Stomach (tissue), 9 donors: ENCODE data around the gene PRR5. TPM values are rescaled to one million over a fixed set of nuclear protein-coding genes. Genes with fewer than 3 reads are reported as not detected.
A peak's percentile ranks its signal among the peaks of the same experiment; 100 is the strongest.

Experiments used
- DNase-seq, 2 donors: peaks; one replicate each; pipeline versions ENCODE4 v3.0.0 to v3.0.0-alpha.2; 2013 to 2019
- H3K27ac ChIP-seq, 5 donors: fragments of 200-600 bp in 4 of 5; sonication (generic) in 4 of 5; one replicate each; pipeline ENCODE4 v1.5.1; 2013 to 2019; ENCODE audit warnings: mild to moderate bottlenecking in 1 of 5, moderate library complexity in 1 of 5
- H3K27me3 ChIP-seq, 3 donors: fragments of 200-600 bp; sonication (generic); one replicate each; pipeline ENCODE4 v1.5.1; 2017 to 2019; ENCODE audit warnings: mixed run types in 1 of 3
- H3K36me3 ChIP-seq, 4 donors: fragments of 200-600 bp; sonication (generic); 1 replicate in 3 of 4; 2 replicates in 1 of 4; pipeline ENCODE4 v1.5.1; 2016 to 2019
- H3K4me1 ChIP-seq, 4 donors: fragments of 200-600 bp; sonication (generic); one replicate each; pipeline ENCODE4 v1.5.1; 2016 to 2019
- H3K4me3 ChIP-seq, 4 donors: fragments of 200-600 bp; sonication (generic) in 3 of 4; one replicate each; pipeline ENCODE4 v1.5.1; 2016 to 2019; ENCODE audit warnings: mild to moderate bottlenecking in 1 of 4
- H3K9me3 ChIP-seq, 4 donors: fragments of 200-600 bp; sonication (generic); one replicate each; pipeline ENCODE4 v1.5.1; 2016 to 2019
- CTCF ChIP-seq, 7 experiments: fragments of 450-650 bp in 4 of 7; fragments of 200-600 bp in 3 of 7; sonication (generic) in 3 of 7; IDR thresholded peaks; one replicate each; pipeline ENCODE4 v1.5.1; 2016 to 2019; ENCODE audit warnings: antibody characterized with exemption in 7 of 7, control low read depth in 2 of 7, mild to moderate bottlenecking in 1 of 7
- EP300 ChIP-seq: sonication (generic); formaldehyde crosslinking; IDR thresholded peaks from one replicate; pipeline ENCODE4 v1.6.1; 2017; ENCODE audit warnings: antibody characterized with exemption
- POLR2A ChIP-seq, 4 donors: fragments of 450-650 bp; IDR thresholded peaks; one replicate each; pipeline ENCODE4 v1.6.1; 2016; ENCODE audit warnings: antibody characterized with exemption in 4 of 4, control low read depth in 2 of 4, mild to moderate bottlenecking in 1 of 4, moderate library complexity in 1 of 4
- POLR2AphosphoS5 ChIP-seq, 3 donors: sonication (generic); formaldehyde crosslinking; IDR thresholded peaks; one replicate each; pipeline ENCODE4 v1.6.1; 2016; ENCODE audit warnings: antibody characterized with exemption in 3 of 3
- WGBS, 5 donors: extraction: QIAGEN DNeasy Blood & Tissue Kit in 3 of 5; methylation state at CpG; one replicate each; pipeline versions ENCODE4 v1.1.5 to v1.1.7; 2013 to 2018; 5-methylcytosine and 5-hydroxymethylcytosine counted together
- intact Hi-C: fragments of 100-400 bp; cut with DNase I; formaldehyde crosslinking; loops from one replicate; pipeline ENCODE4 v1.15.1; 2023; ENCODE audit warnings: low total_unique reads
- polyA plus RNA-seq, 3 donors: library from polyadenylated mRNA; stranded (reverse); fragments of 200-250 nt; gene quantifications; one replicate each; pipeline ENCODE4 v1.2.3, GENCODE V29; 2013
- total RNA-seq, 5 donors: library from RNA; depleted of rRNA; stranded (reverse); fragments of >200 nt; gene quantifications; one replicate each; pipeline versions ENCODE4 v1.1.0 to v1.2.3, GENCODE V29; 2014 to 2016
- donor health status: healthy with polysubstance abuse.
- donor health status: Bipolar disorder and iron deficiency.
- donor health status: healthy.

PRR5 gene
- total and polyA plus RNA-seq, 8 donors: 8.3 to 36.5 (median 17.9) TPM; not detected in 1

GRCh38 chr22:44701187-44701790 lies 715 bp upstream of the PRR5 start:
- Histone ChIP-seq H3K4me3 (peak overlapping the region; percentile 22 to 83 (median 54)), H3K9me3 (no peaks in the 10 kb centered on the region), H3K27ac (peak overlapping the region; percentile 0 to 85 (median 41)), H3K36me3 (no peaks in the 10 kb centered on the region), H3K27me3 (peaks cover 0 to 26% (median 0%) of the 10 kb centered on the region in 3 donors), H3K4me1 (peaks cover 21 to 51% (median 35%) of the 10 kb centered on the region in 4 donors)
- no peak for TF ChIP-seq POLR2A (IDR thresholded peaks at IDR 0.05)
- TF ChIP-seq EP300: no peak
- DNase-seq: no peak
- intact Hi-C loops: no loop called here
- 73 to 92% (median 83%) methylated on average over 5 of the region's 5 CpGs for WGBS, 5 donors

DNA sequence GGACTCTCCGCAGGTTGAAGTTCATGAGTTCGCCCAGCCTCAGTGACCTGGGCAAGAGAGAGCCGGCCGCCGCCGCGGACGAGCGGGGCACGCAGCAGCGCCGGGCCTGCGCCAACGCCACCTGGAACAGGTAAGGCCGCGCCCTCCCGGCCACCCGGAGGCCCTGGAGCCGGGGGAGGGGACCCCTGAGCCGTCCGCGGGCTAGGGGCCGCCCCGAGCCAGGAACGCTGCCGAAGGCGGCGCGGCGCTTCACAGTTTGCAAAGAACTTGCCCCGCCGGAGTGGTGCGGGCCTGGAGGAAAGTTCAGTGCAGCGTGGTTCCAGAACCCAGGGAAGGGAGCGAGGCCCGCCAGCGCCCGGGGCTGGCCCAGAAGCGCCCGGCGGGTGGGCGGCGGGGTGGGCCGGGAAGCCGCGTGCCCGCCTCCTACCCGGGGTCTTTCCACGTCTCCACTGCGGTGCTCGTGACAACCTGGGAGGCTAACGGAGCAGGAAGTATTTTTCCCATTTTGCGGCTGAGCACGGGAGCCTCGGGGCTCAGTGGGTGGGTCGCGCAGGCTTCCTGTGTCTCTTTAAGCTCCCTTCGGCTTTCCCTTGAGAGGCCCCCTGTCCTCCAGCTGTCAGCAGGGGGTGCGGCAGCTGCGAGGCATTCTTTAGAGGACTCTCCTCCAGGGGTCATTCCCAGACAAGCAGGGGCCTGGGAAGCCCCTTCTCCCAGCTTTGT lies 635 bp downstream of the PRR5 start:
- Histone ChIP-seq H3K36me3 (no peaks in the 10 kb centered on the region), H3K27me3 (peaks cover 0 to 24% (median 0%) of the 10 kb centered on the region in 3 donors), H3K4me1 (peaks cover 21 to 44% (median 30%) of the 10 kb centered on the region in 4 donors), H3K4me3 (peak overlapping the region; percentile 59 to 83 (median 74)), H3K27ac (peak overlapping the region; percentile 52 to 85 (median 62)), H3K9me3 (no peaks in the 10 kb centered on the region)
- TF ChIP-seq POLR2AphosphoS5 (IDR thresholded peaks at IDR 0.05) (no peak), EP300 (no peak), POLR2A (IDR thresholded peaks at IDR 0.05) (no peak), CTCF (IDR thresholded peaks at IDR 0.05) (no peak)
- intact Hi-C loops: no loop called here
- peak; percentile 40 to 86 for DNase-seq
- 1 to 3% (median 1%) methylated on average over 40 to 60 of the region's 60 CpGs for WGBS, 5 donors

DNA sequence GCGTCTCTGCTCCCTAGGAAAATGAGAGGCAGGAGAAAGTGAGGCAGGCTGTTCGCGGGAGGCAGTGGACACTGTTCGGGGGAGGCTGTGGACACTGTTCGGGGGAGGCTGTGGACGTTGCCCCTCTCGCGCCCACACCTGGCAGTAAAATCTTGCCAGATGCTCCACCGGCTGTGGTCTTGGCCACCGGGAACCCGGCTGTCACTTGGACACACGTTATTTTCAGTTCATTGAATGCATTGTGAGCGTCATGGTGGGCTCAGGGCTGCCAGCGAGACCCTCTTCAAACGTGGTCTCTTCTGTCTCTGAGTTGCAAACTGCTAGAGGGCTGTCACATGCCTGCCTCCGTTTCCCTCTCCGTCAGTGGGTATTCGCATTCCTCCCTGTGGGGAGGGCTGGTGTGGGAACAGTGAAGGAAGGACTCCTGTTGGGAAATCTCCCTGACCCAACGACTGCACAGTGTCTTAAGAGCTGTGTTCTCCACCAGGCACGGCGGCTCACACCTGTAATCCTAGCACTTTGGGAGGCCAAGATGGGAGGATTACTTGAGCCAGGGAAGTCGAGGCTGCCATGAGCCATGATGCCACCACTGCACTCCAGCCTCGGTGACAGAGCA lies 1.4 kb downstream of the PRR5 start:
- no peaks in the 10 kb centered on the region for H3K9me3 ChIP-seq
- peak overlapping the region; percentile 59 to 83 (median 74) for H3K4me3 ChIP-seq
- peak overlapping the region in 2 of 5 donors; percentile 52 to 85 for H3K27ac ChIP-seq
- no peak for DNase-seq
- intact Hi-C loops: no loop called here
- H3K4me1 ChIP-seq: peaks cover 21 to 37% (median 27%) of the 10 kb centered on the region in 4 donors
- WGBS, 5 donors: 34 to 67% (median 42%) methylated on average over 13 to 23 of the region's 23 CpGs
- no peaks in the 10 kb centered on the region for H3K36me3 ChIP-seq
- TF ChIP-seq POLR2A (IDR thresholded peaks at IDR 0.05): no peak
- no peak for TF ChIP-seq CTCF (IDR thresholded peaks at IDR 0.05)
- no peak for TF ChIP-seq POLR2AphosphoS5 (IDR thresholded peaks at IDR 0.05)
- TF ChIP-seq EP300: no peak
- peaks cover 0 to 21% (median 0%) of the 10 kb centered on the region in 3 donors for H3K27me3 ChIP-seq

- intact Hi-C loops: no loop called here
- Histone ChIP-seq H3K4me3 (no peak overlapping the region), H3K27ac (no peak overlapping the region), H3K36me3 (no peaks in the 10 kb centered on the region), H3K4me1 (peaks cover 21 to 34% (median 25%) of the 10 kb centered on the region in 4 donors), H3K27me3 (peaks cover 0 to 21% (median 0%) of the 10 kb centered on the region in 3 donors), H3K9me3 (no peaks in the 10 kb centered on the region)
- TF ChIP-seq CTCF (IDR thresholded peaks at IDR 0.05) (no peak), EP300 (no peak), POLR2AphosphoS5 (IDR thresholded peaks at IDR 0.05) (no peak), POLR2A (IDR thresholded peaks at IDR 0.05) (no peak)
- 92 to 96% (median 93%) methylated on average over 14 to 16 of the region's 16 CpGs for WGBS, 5 donors
- no peak for DNase-seq
Observed at GRCh38 chr22:44704159-44705021, 2.4 kb downstream of the PRR5 start.
